Skin epidermis (tissue), 12 donors: Measurements from ENCODE around the gene UNC80.
A peak's percentile ranks its signal among the peaks of the same experiment; 100 is the strongest.

Experiments
- H3K27ac ChIP-seq, 21 experiments: fragments of 200-600 bp; sonication (generic) in 11 of 21; one replicate each; pipeline ENCODE4 v1.5.0; 2020; ENCODE audit warnings: mild to moderate bottlenecking in 3 of 21, inconsistent platforms in 2 of 21, moderate library complexity in 2 of 21
- H3K4me3 ChIP-seq, 7 experiments: fragments of 200-600 bp; sonication (generic) in 2 of 7; one replicate each; pipeline ENCODE4 v1.5.0; 2020; ENCODE audit warnings: inconsistent platforms in 2 of 7, mild to moderate bottlenecking in 2 of 7, moderate library complexity in 1 of 7

Gene UNC80

DNA sequence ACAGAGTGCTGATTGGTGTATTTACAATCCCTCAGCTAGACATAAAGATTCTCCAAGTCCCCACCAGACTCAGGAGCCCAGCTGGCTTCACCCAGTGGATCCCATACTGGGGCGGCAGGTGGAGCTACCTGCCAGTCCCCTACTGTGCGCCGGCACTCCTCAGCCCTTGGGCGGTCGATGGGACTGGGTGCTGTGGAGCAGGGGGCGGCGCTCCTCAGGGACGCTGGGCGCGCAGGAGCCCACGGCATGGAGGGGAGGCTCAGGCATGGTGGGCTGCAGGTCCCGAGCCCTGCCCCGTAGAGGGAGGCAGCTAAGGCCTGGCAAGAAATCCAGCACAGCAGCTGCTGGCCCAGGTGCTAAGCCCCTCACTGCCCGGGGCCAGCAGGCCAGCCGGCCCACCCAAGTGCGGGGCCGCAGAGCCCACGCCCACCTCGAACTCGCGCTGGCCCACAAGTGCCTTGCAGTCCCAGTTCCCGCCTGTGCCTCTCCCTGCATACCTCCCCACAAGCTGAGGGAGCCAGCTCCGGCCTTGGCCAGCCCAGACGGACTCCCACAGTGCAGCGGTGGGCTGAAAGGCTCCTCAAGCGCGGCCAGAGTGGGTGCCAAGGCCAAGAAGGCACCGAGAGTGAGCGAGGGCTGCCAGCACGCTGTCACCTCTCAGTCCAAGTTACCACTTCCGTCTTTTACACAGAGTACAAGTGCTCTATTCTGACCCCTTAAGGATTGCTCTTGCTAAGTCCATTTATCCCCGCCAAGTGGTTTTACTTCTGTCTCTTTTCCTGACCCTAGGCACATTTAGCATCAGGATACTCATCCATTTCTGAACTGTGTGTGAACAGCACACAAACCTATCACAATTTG, 229.1 kb downstream of the UNC80 start:
- Histone ChIP-seq H3K27ac (no peak overlapping the region), H3K4me3 (no peak overlapping the region)

DNA sequence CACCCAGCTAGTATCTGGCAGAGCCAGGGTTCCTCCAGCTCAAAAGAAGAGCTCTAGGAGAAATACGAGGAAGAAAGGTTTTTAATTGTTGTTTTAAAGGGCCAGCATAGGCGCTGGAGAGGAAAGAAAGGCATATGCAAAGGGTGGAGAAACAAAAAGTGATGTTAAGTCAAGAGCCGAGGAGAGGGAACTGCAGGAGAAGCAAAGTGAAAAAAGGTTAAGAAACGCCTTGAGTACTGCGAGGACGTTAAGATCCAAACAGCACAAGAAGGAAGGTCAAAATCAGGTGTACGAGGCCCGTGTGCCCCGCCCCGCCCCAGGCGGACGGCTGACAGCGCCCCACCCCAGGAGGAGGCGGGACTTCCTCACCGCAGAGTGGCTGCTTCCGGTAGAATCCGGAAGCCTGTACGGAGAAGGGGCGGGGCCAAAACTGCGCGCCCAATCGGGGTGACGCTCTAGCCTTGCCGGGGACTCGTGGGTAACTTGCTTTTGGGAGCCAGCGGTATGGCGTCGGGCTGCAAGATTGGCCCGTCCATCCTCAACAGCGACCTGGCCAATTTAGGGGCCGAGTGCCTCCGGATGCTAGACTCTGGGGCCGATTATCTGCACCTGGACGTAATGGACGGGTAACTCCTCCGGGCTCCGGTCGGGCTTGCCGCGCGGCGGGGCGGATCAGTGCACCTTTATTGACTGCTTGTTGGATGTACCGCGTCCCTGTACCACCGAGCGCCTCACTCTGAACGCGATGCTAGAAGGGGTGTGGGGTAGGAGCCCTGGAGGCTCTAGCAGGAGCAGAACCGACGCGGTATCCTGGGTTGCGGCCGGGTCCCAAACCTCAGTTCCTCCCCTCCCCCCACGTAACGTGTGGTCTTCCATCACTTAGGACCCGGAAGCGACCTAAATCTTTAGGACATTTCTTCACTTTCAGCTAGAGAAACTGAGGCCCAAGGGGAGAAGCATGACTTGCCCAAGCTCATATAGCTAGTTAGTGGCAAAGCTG, 230.8 kb downstream of the UNC80 start, which contains the start of gene RPE:
TSS of gene RPE (plus strand) at position 481 of the 1,000 bp plus-strand sequence. CDS start at position 505, 24 bp downstream.
- H3K4me3 ChIP-seq: peak within 1 kb of the TSS; percentile 69 to 96 (median 89)
- H3K27ac ChIP-seq: peak within 1 kb of the TSS; percentile 16 to 88 (median 79)

- H3K27ac ChIP-seq: peak overlapping the region in 14 of 21 experiments; percentile 30 to 88 (median 79)
- peak overlapping the region; percentile 69 to 96 (median 89) for H3K4me3 ChIP-seq
Measured at GRCh38 chr2:210003359-210003758, 231.7 kb downstream of the UNC80 start.

- Histone ChIP-seq H3K4me3 (no peak overlapping the region), H3K27ac (peak overlapping the region in 2 of 21 experiments; percentile 18 to 24)
Measured at GRCh38 chr2:210004881-210005280, 233.2 kb downstream of the UNC80 start.

DNA sequence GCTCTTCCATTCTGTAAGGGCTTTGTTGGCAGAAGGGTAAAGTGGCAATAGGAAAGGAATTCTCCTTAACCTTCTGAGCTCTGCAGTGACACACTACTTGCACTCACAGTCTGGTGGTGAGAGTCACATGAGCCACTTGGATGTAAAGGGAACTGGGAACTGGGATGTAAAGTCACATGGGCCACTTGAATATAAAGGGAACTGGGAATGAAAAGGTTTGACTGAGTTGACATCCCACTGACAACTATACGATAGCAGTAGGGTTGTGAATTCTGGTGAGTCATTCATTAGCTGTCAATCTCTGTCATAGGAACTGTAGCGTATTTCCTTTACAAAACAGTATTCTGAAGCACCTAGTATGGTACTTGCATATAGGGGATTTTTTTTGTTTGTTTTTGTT, 236.3 kb downstream of the UNC80 start:
- Histone ChIP-seq H3K27ac (no peak overlapping the region), H3K4me3 (no peak overlapping the region)

DNA sequence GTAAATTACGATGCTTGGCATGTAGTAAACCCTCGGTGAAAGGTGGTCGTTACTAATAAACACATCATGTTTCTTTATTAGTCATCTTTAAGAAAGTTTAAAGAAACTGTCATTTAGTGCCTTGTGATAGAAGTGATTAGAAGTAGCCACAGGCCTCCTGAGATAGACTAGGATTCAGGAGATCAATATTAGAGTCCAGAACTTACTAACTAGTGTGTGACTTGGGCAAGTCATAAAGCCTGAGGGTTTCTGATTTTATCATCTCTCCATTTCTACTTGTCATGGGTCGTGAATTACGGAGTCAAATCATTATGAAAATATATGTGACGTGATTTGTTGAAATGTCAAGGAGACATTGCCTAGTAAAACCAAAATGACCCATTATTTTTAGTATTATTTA, 237.5 kb downstream of the UNC80 start:
- H3K4me3 ChIP-seq: no peak overlapping the region
- no peak overlapping the region for H3K27ac ChIP-seq

GRCh38 chr2:210009896-210010295, 238.3 kb downstream of the UNC80 start:
- no peak overlapping the region for H3K4me3 ChIP-seq
- no peak overlapping the region for H3K27ac ChIP-seq

DNA sequence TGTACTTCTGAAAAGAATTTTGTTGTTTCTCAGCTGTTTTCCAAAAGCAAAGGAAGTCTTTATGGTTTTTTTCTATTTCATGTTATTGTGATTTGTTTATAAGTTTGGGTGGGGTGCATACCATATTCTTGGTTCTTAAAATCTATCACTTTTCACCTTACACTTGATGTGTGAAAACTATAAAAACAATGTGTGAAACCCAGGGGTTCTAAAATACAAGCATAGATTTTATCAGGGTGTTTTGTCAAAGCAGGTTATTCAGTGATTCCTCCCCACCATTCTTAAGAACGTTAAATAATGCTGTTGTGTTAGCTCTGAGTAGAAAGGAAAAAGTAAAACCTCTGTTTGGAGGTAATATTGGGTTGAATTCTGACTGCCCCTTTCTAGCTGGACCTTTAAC, 248.5 kb downstream of the UNC80 start:
- no peak overlapping the region for H3K27ac ChIP-seq
- H3K4me3 ChIP-seq: no peak overlapping the region

DNA sequence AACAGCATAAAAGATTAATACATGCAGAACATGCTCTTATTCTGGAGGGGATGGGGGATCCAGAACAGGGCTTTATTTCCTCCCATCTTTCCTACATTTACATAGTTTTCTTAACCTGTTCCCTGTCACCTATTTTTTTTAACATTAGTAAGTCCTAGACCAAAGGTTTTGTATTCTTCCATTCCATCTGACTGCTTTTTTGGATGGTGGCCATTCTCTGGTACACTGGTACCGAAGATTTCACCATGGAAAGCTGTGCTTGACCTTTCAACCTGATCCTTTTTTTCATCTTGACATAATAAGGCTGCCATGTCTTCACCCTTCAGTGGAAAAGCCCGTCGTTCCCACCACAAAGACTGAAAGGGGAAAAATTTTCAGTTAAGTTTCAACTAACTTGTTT, 251.2 kb downstream of the UNC80 start:
- no peak overlapping the region for H3K27ac ChIP-seq
- H3K4me3 ChIP-seq: no peak overlapping the region

- no peak overlapping the region for H3K27ac ChIP-seq
Measured at GRCh38 chr2:210027608-210028007, 256.0 kb downstream of the UNC80 start.

GRCh38 chr2:210028178-210028577, 256.5 kb downstream of the UNC80 start:
- Histone ChIP-seq H3K27ac (no peak overlapping the region), H3K4me3 (no peak overlapping the region)

More at GRCh38 chr2:210027608-210028007, 256.0 kb downstream of the UNC80 start:
- no peak overlapping the region for H3K4me3 ChIP-seq

GRCh38 chr2:210034087-210034683, 262.6 kb downstream of the UNC80 start:
- Histone ChIP-seq H3K27ac (no peak overlapping the region), H3K4me3 (no peak overlapping the region)

GRCh38 chr2:210035679-210036078, 264.0 kb downstream of the UNC80 start:
- no peak overlapping the region for H3K4me3 ChIP-seq
- H3K27ac ChIP-seq: no peak overlapping the region

DNA sequence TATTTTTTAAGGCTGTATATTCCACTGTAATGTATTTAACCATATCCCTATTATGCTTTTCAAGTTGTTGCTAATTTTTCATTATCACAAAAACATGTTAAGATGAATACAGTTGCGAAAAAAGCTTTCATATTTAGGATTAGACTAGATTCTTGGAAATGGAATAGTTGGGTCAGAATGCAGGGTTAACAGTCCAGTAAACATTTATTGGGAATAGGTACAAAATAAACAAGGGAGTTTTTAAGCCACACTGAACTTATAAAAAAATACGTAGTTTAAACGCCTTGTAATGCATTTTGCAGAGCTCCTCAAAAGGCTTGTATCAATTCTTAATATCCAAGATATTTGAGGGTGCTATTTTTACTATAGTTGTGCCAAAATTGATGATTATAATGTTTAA, 266.4 kb downstream of the UNC80 start:
- Histone ChIP-seq H3K27ac (no peak overlapping the region), H3K4me3 (no peak overlapping the region)

- Histone ChIP-seq H3K27ac (no peak overlapping the region), H3K4me3 (no peak overlapping the region)
Measured at GRCh38 chr2:210046851-210047500, 275.3 kb downstream of the UNC80 start.
